Astrocyte of the hippocampus (primary cell): ENCODE measurements around the gene LATS2.

ENCODE experiments used
- DNase-seq: peaks from one replicate; pipeline ENCODE4 v3.0.0; 2011; ENCODE audit warnings: low read depth, low spot score

The LATS2 gene

GRCh38 chr13:21048901-21049698 is 12.3 kb downstream of the LATS2 start:
- DNase-seq: no peak

- DNase-seq: no peak
These were observed 13.6 kb downstream of the LATS2 start for GRCh38 chr13:21047591-21048282.

- no peak for DNase-seq
These were observed 14.3 kb downstream of the LATS2 start for GRCh38 chr13:21047087-21047486.

- DNase-seq: no peak
These were observed 15.2 kb downstream of the LATS2 start for GRCh38 chr13:21046203-21046602.

GRCh38 chr13:21045100-21045499 is 16.3 kb downstream of the LATS2 start:
- no peak for DNase-seq

- peak; percentile 76 for DNase-seq
These were observed 17.5 kb downstream of the LATS2 start for GRCh38 chr13:21043898-21044297.

GRCh38 chr13:21040120-21040826 is 21.1 kb downstream of the LATS2 start:
- no peak for DNase-seq

- DNase-seq: no peak
These were observed 22.1 kb downstream of the LATS2 start for GRCh38 chr13:21039097-21039800.

- DNase-seq: no peak
These were observed 23.7 kb downstream of the LATS2 start for GRCh38 chr13:21037656-21038055.

GRCh38 chr13:21035498-21035897 is 25.9 kb downstream of the LATS2 start:
- DNase-seq: no peak

GRCh38 chr13:21034603-21035191 is 26.7 kb downstream of the LATS2 start:
- DNase-seq: peak; percentile 56

- DNase-seq: peak; percentile 82
These were observed 27.4 kb downstream of the LATS2 start for GRCh38 chr13:21033856-21034602.

GRCh38 chr13:21033212-21033840 is 28.1 kb downstream of the LATS2 start:
- peak; percentile 82 for DNase-seq

- no peak for DNase-seq
These were observed 28.7 kb downstream of the LATS2 start for GRCh38 chr13:21032656-21033055.

- DNase-seq: no peak
These were observed 29.7 kb downstream of the LATS2 start for GRCh38 chr13:21031594-21032275.

GRCh38 chr13:21025539-21025938 is 35.8 kb downstream of the LATS2 start:
- DNase-seq: no peak

GRCh38 chr13:21022056-21022979 is 39.1 kb downstream of the LATS2 start:
- DNase-seq: no peak

GRCh38 chr13:21020581-21020980 is 40.8 kb downstream of the LATS2 start:
- DNase-seq: no peak

GRCh38 chr13:21020176-21020575 is 41.2 kb downstream of the LATS2 start:
- DNase-seq: no peak
